Duodenal mucosa (tissue), 2 donors: ENCODE measurements around the gene ING5.
"Not testable (repeated sequence)": the region's sequence is repeated elsewhere in the genome, so short reads cannot be mapped to it uniquely, and the experiment has no call there.

Experiments used
- H3K27ac ChIP-seq: one replicate; pipeline ENCODE4 v1.7.0; 2013; ENCODE audit warnings: low read depth, low read length
- H3K27me3 ChIP-seq, 2 donors: one replicate each; pipeline ENCODE4 v1.7.0; 2013; ENCODE audit warnings: low read length in 2 of 2, control low read depth in 1 of 2; ENCODE audit not compliant: insufficient read depth in 2 of 2, control insufficient read depth in 1 of 2
- H3K36me3 ChIP-seq, 2 donors: one replicate each; pipeline ENCODE4 v1.7.0; 2013; ENCODE audit warnings: low read length in 2 of 2, control low read depth in 1 of 2; ENCODE audit not compliant: insufficient read depth in 2 of 2, control insufficient read depth in 1 of 2
- H3K4me1 ChIP-seq, 2 donors: one replicate each; pipeline ENCODE4 v1.7.0; 2013; ENCODE audit warnings: low read length in 2 of 2, control low read depth in 1 of 2; ENCODE audit not compliant: insufficient read depth in 2 of 2, control insufficient read depth in 1 of 2
- H3K4me3 ChIP-seq, 2 donors: one replicate each; pipeline ENCODE4 v1.7.0; 2013; ENCODE audit warnings: low read length in 2 of 2, low read depth in 1 of 2
- H3K9ac ChIP-seq, 2 donors: one replicate each; pipeline ENCODE4 v1.7.0; 2013; ENCODE audit warnings: low read length in 2 of 2, low read depth in 1 of 2
- H3K9me3 ChIP-seq, 2 donors: one replicate each; pipeline ENCODE4 v1.7.0; 2013; ENCODE audit warnings: low read length in 2 of 2, control low read depth in 1 of 2; ENCODE audit not compliant: control insufficient read depth in 1 of 2

ING5 gene

DNA sequence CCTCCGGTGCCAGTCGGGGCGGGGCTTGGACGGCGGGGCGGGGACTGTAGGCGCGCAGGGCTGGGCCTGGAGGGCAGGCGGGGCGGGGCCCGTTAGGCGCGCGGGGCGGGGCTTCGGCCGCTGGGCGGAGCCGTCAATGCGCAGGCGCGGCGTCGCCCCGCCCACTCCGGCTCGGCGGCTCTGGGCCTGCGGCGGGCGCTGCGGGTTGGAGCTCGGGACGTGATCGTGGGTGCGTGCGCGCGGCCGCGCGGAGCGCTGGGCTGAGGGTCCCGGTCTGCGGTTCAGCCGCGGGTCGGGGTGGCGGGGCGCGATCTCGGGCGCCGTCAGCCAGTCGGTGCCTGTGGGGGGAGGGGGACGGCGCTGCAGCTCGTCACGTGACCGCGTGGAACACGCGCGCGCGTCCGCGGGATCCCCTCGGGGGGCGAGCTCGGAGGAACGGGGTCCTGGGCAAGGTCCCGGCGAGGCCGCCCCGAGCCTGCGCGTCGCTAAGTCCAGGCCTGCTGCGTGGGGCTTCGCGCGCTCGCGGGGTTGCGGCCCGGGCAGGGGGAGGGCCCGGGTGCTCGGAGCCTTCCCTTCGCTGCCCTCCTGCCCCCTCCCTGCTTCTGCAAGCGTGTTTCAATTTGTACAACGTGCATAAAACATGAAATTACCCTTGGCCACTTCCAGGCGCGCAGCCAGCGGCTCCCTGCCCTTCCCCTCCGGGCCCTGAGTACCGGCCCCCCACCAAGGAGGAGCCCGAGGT, 32.8 kb downstream of the ING5 start, which contains the start of gene D2HGDH:
TSS of gene D2HGDH (plus strand) at position 164 of the 742 bp plus-strand sequence. CDS start 595 bp downstream, outside the sequence.
- no peaks in the 10 kb centered on the region for H3K9me3 ChIP-seq
- H3K9ac ChIP-seq: peak within 1 kb of the TSS; percentile 73 to 86
- H3K27me3 ChIP-seq: no peaks in the 10 kb centered on the region
- peaks cover 0 to 3% of the 10 kb centered on the region in 2 donors for H3K36me3 ChIP-seq
- peak within 1 kb of the TSS; percentile 92 for H3K27ac ChIP-seq
- H3K4me1 ChIP-seq: peaks cover 4% of the 10 kb centered on the region in 2 donors
- peak within 1 kb of the TSS; percentile 84 to 88 for H3K4me3 ChIP-seq

DNA sequence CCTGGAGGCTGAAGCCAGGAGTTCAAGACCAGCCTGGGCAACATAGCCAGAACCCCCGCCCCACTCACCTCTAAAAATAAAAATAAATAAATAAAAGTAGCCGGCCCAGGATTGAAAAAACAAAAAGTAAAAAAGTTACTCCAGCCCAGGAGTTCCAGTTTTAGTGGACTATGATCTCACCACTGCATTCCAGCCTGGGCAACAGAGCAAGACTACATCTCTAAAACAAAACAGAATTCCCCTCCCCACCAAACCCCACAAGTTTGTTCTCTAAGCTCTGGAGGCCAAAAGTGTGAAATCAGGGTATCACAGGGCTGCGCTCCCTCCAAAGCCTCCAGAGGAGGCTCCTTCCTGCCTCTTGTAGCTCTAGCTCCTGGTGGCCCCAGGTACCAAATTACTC, 34.3 kb downstream of the ING5 start:
- Histone ChIP-seq H3K27me3 (no peaks in the 10 kb centered on the region), H3K9me3 (no peaks in the 10 kb centered on the region), H3K27ac (no peak overlapping the region), H3K9ac (no peak overlapping the region), H3K4me1 (peaks cover 4% of the 10 kb centered on the region in 2 donors), H3K36me3 (peaks cover 0 to 3% of the 10 kb centered on the region in 2 donors), H3K4me3 (no peak overlapping the region)

DNA sequence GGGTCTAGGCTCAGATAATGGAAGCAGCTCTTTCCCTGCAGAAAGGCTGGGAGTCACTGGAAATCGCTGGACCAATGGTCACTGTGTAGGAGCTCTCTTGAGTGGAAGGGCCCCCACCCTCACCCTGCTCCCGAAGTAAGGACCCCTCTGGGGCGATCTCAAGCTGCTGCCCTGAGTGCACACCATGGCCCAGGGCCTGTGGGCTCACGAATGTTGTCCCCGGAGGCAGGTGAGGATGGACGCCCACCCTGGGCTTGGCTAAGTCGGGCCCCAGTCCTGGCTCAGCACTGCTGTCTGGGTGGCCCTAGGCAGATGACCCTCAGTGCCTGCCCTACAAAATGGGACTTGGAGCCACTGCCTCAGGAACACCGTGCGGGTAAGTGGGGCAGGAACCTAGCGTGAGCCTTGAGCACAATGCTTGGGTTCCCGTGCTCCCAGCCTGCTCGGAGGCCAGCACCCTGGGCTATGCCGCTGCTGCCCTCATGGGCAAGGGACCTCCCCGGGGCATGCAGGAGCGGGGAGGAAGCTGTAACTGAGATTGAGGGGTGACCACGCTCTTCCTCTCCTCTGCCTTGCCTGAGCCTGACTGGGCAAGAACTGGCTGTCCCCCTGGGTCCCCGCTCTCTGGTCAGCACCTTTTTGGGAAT, 36.3 kb downstream of the ING5 start:
- H3K4me3 ChIP-seq: no peak overlapping the region
- no peak overlapping the region for H3K9ac ChIP-seq
- H3K4me1 ChIP-seq: peaks cover 4% of the 10 kb centered on the region in 2 donors
- no peak overlapping the region for H3K27ac ChIP-seq
- peaks cover 0 to 3% of the 10 kb centered on the region in 2 donors for H3K36me3 ChIP-seq
- no peaks in the 10 kb centered on the region for H3K9me3 ChIP-seq
- no peaks in the 10 kb centered on the region for H3K27me3 ChIP-seq

DNA sequence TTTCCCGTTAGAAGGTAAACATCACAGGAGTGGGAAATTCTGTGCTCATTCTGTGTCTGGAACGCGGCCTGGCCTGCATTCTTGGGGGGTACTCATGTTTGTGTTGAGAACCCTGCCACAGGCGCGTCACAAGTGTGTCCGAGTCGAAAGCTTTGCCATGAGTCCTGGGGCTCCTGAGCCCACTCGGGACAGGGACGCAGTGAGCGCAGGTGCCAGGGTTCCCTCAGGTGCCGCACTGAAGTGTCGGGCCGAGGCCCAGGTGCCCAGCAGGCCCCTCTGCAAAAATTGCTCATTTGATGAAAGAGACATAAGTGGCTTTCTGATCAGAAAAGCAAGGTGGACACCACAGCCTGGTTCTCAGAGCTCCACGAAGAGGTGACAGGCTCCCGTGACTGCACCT, 37.3 kb downstream of the ING5 start:
- no peak overlapping the region for H3K4me3 ChIP-seq
- no peaks in the 10 kb centered on the region for H3K9me3 ChIP-seq
- H3K9ac ChIP-seq: no peak overlapping the region
- H3K4me1 ChIP-seq: peaks cover under 1 to 4% of the 10 kb centered on the region in 2 donors
- no peaks in the 10 kb centered on the region for H3K27me3 ChIP-seq
- H3K36me3 ChIP-seq: peaks cover 0 to 10% of the 10 kb centered on the region in 2 donors
- no peak overlapping the region for H3K27ac ChIP-seq

DNA sequence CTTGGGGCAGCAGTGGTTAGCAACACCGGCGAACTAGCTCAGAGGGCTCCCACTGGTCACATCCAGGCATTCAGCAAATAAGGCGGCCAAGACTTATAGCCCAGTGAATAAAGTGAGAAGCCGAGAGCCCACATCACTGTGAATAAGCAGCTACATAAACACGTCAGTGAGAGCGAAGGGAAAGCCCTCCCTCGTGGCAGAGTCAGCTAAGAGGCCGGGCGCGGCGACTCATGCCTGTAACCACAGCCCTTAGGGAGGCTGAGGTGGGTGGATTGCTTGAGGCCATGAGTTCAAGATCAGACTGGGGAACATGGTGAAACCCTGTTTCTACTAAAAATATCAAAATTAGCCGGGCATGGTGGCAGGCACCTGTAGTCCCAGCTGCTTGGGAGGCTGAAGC, 37.8 kb downstream of the ING5 start:
- Histone ChIP-seq H3K4me1 (peaks cover 0 to 4% of the 10 kb centered on the region in 2 donors), H3K9ac (no peak overlapping the region), H3K27ac (no peak overlapping the region), H3K4me3 (no peak overlapping the region), H3K27me3 (no peaks in the 10 kb centered on the region), H3K36me3 (peaks cover 4 to 15% of the 10 kb centered on the region in 2 donors), H3K9me3 (no peaks in the 10 kb centered on the region)

DNA sequence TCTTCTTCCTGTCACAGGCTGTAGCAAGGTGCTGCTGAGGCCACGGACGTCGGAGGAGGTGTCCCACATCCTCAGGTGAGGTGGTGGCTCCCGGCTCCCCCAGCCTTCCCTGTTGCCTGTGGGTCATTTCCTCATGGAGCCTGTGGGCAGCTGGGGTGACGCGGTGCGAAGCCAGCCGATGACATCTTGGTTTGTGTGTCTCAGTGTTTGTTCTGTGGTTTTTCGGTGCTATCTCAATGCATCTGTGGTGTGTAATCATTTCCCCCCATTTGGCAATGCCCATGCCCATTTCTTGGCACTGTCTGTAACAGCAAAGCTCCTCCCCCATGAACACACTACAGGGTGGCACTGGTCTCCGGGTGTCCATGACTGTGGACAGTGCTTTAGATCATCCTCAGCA, 39.2 kb downstream of the ING5 start:
- H3K4me1 ChIP-seq: no peaks in the 10 kb centered on the region
- no peak overlapping the region for H3K9ac ChIP-seq
- no peak overlapping the region for H3K27ac ChIP-seq
- H3K9me3 ChIP-seq: no peaks in the 10 kb centered on the region
- no peaks in the 10 kb centered on the region for H3K27me3 ChIP-seq
- H3K4me3 ChIP-seq: no peak overlapping the region
- H3K36me3 ChIP-seq: peaks cover 16 to 28% of the 10 kb centered on the region in 2 donors

DNA sequence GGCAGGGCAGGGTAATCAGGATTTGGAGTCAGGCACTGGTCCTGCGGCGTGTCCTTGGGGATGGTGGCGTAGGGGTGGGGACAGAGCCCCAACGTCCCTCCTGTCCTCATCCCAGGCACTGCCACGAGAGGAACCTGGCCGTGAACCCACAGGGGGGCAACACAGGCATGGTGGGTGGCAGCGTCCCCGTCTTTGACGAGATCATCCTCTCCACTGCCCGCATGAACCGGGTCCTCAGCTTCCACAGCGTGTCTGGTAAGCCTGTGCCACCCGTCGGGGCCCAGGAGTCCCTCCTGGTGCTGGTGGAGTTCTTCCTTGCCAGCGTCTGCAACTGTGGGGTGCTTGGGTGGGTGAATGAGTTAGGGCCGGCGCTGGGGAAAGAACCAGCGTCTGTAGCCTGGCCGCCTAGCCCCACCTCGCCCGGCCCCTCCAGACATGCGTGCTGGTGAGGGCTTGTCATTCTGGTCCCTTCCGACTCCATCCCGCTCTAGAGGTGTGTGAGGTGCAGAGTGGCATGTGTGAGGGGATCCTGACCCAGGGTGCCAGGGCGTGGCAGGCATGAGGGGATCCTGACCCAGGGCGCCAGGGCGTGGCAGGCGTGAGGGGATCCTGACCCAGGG, 40.6 kb downstream of the ING5 start:
- H3K9me3 ChIP-seq: no peaks in the 10 kb centered on the region
- no peaks in the 10 kb centered on the region for H3K4me1 ChIP-seq
- peaks cover 16 to 29% of the 10 kb centered on the region in 2 donors for H3K36me3 ChIP-seq
- no peak overlapping the region for H3K4me3 ChIP-seq
- H3K9ac ChIP-seq: no peak overlapping the region
- H3K27me3 ChIP-seq: no peaks in the 10 kb centered on the region
- H3K27ac ChIP-seq: no peak overlapping the region

DNA sequence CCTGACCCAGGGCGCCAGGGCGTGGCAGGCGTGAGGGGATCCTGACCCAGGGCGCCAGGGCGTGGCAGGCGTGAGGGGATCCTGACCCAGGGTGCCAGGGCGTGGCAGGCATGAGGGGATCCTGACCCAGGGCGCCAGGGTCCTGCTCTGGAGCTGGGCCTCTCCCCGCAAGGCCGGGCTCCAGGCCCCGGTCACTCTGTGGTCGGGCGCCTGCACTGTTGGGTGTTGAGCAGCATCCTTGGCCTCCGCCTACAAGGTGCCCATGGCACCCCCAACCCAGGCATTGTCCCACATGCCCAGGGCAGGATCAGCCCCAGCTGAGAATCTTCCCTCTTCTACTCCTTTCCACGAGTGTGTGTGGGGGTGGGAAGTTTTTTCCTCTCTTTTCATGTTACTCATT, 41.2 kb downstream of the ING5 start:
- not testable (repeated sequence) for H3K27me3 ChIP-seq, H3K9me3 ChIP-seq, H3K4me3 ChIP-seq, H3K9ac ChIP-seq, H3K27ac ChIP-seq, H3K4me1 ChIP-seq
- peaks cover 16 to 29% of the 10 kb centered on the region in 2 donors for H3K36me3 ChIP-seq

DNA sequence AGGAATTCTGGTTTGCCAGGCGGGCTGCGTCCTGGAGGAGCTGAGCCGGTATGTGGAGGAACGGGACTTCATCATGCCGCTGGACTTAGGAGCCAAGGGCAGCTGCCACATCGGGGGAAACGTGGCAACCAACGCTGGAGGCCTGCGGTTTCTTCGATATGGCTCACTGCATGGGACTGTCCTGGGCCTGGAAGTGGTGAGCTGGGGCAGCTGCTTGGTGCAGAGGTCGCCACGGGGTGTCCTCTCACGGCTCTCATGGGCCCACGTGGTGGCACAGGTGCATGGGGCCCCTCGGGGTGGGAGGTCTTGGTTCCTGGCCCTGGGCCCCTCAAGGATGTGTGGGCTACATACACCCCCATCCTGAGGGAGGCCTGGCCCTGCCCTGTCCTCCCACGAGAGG, 41.8 kb downstream of the ING5 start:
- Histone ChIP-seq H3K4me3 (no peak overlapping the region), H3K36me3 (peaks cover 16 to 28% of the 10 kb centered on the region in 2 donors), H3K4me1 (no peaks in the 10 kb centered on the region), H3K27ac (no peak overlapping the region), H3K9me3 (no peaks in the 10 kb centered on the region), H3K27me3 (no peaks in the 10 kb centered on the region), H3K9ac (no peak overlapping the region)
